Upper lobe of left lung (tissue), 6 donors: Measurements from ENCODE around the gene CDKAL1. TPM values are rescaled to one million over a fixed set of nuclear protein-coding genes. Genes with fewer than 3 reads are reported as not detected.

ENCODE experiments used
- ATAC-seq, 2 donors: fragments of 200-7000 bp; cut with Tn5 transposase; one replicate each; pipeline ENCODE4 v1.9.1; 2022; ENCODE audit warnings: mild to moderate bottlenecking in 2 of 2, moderate library complexity in 2 of 2; ENCODE audit not compliant: low FRiP score in 2 of 2
- DNase-seq, 2 donors: peaks; one replicate each; pipeline ENCODE4 v3.0.0-alpha.2; 2019 to 2020
- H3K27ac ChIP-seq, 4 donors: fragments of 200-600 bp; sonication (generic); one replicate each; pipeline ENCODE4 v1.5.1; 2016 to 2019
- H3K27me3 ChIP-seq, 4 donors: fragments of 200-600 bp; sonication (generic); one replicate each; pipeline ENCODE4 v1.5.1; 2017 to 2019
- H3K36me3 ChIP-seq, 4 donors: fragments of 200-600 bp; sonication (generic); one replicate each; pipeline ENCODE4 v1.5.1; 2016 to 2019
- H3K4me1 ChIP-seq, 4 donors: fragments of 200-600 bp; sonication (generic); one replicate each; pipeline ENCODE4 v1.5.1; 2018 to 2019
- H3K4me3 ChIP-seq, 4 donors: fragments of 200-600 bp; sonication (generic); one replicate each; pipeline ENCODE4 v1.5.1; 2017 to 2019; ENCODE audit warnings: mild to moderate bottlenecking in 2 of 4, moderate library complexity in 1 of 4
- H3K9me3 ChIP-seq, 4 donors: fragments of 200-600 bp; sonication (generic); one replicate each; pipeline ENCODE4 v1.5.1; 2018 to 2019
- CTCF ChIP-seq, 6 experiments: fragments of 450-650 bp in 4 of 6; fragments of 200-600 bp in 2 of 6; sonication (generic) in 2 of 6; IDR thresholded peaks; one replicate each; pipeline ENCODE4 v1.5.1; 2016 to 2019; ENCODE audit warnings: antibody characterized with exemption in 6 of 6
- EP300 ChIP-seq, 4 donors: sonication (generic); formaldehyde crosslinking; IDR thresholded peaks; one replicate each; pipeline ENCODE4 v1.5.1; 2017; ENCODE audit warnings: antibody characterized with exemption in 4 of 4, control low read depth in 2 of 4
- POLR2A ChIP-seq, 4 donors: fragments of 450-650 bp; IDR thresholded peaks; one replicate each; pipeline ENCODE4 v1.5.1; 2016 to 2017; ENCODE audit warnings: antibody characterized with exemption in 4 of 4, mild to moderate bottlenecking in 2 of 4
- POLR2AphosphoS5 ChIP-seq, 2 donors: sonication (generic); formaldehyde crosslinking; IDR thresholded peaks; one replicate each; pipeline ENCODE4 v1.5.1; 2017; ENCODE audit warnings: antibody characterized with exemption in 2 of 2
- WGBS, 2 donors: methylation state at CpG; one replicate each; pipeline ENCODE4 v1.1.5; 2017 to 2018; 5-methylcytosine and 5-hydroxymethylcytosine counted together
- total RNA-seq, 6 donors: library from RNA; depleted of rRNA in 4 of 6; stranded (reverse); fragments of >200 nt in 4 of 6; gene quantifications; one replicate each; pipeline versions ENCODE4 v1.1.0 to v1.2.1, GENCODE V29; 2016 to 2021
- donor health status: DM: no; HTN: no; CAD: no; lungs with moderate emphysema.
- donor health status: DM: no; HTN: yes; CAD: no; lungs with severe emphysema.

CDKAL1 gene
- total RNA-seq, 6 donors from 2014 or later, result 9.4 to 22.6 (median 13.8) TPM

DNA sequence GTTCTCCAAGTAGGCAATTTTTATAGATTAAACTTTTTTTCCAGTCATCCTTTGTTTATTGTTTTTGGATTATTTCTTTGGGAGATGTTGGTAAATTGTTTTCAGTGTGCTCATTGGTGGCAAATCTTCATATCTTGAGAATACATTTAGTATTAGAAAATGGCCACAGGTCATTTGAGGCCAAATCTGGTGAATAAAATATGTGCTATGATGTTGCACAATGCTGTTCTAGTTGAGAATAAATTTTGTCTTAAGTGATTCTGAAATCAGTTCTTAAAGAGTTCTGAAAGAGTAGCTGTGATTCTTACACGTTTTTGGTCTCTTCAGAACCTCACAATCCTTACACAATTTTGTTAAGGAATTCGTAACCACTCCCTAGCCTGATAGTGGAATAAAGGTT is 20.1 kb downstream of the CDKAL1 start:
- Histone ChIP-seq H3K27me3 (no peaks in the 10 kb centered on the region), H3K4me3 (no peak overlapping the region), H3K9me3 (no peaks in the 10 kb centered on the region), H3K4me1 (peaks cover 0 to 5% (median 0%) of the 10 kb centered on the region in 4 donors), H3K36me3 (peaks cover 0 to 34% (median 6%) of the 10 kb centered on the region in 4 donors), H3K27ac (no peak overlapping the region)
- 67 to 79% methylated on average over 2 of the region's 2 CpGs for WGBS, 2 donors
- no peak for TF ChIP-seq EP300 (IDR thresholded peaks at IDR 0.05)
- no peak for TF ChIP-seq POLR2AphosphoS5 (IDR thresholded peaks at IDR 0.05)
- ATAC-seq (no peak), DNase-seq (no peak)

- no peak for ATAC-seq
- 92 to 97% methylated on average over 1 of the region's 1 CpG for WGBS, 2 donors
Measured at GRCh38 chr6:20554817-20555216, 20.6 kb downstream of the CDKAL1 start.

GRCh38 chr6:20559924-20560551 is 25.8 kb downstream of the CDKAL1 start:
- H3K4me3 ChIP-seq, result no peak overlapping the region
- H3K4me1 ChIP-seq, result no peaks in the 10 kb centered on the region
- TF ChIP-seq POLR2A (IDR thresholded peaks at IDR 0.05), result no peak
- no peak for TF ChIP-seq EP300 (IDR thresholded peaks at IDR 0.05)
- no peak for TF ChIP-seq CTCF (IDR thresholded peaks at IDR 0.05)
- TF ChIP-seq POLR2AphosphoS5 (IDR thresholded peaks at IDR 0.05), result no peak
- no peaks in the 10 kb centered on the region for H3K27me3 ChIP-seq
- no peak overlapping the region for H3K27ac ChIP-seq
- DNase-seq (no peak), ATAC-seq (no peak)
- peaks cover 0 to 3% (median 0%) of the 10 kb centered on the region in 4 donors for H3K36me3 ChIP-seq
- no peaks in the 10 kb centered on the region for H3K9me3 ChIP-seq
- WGBS, 2 donors, result 62 to 76% methylated on average over 2 of the region's 2 CpGs

More at GRCh38 chr6:20554817-20555216, 20.6 kb downstream of the CDKAL1 start:
- no peak overlapping the region for H3K4me3 ChIP-seq
- no peak for TF ChIP-seq CTCF (IDR thresholded peaks at IDR 0.05)
- TF ChIP-seq POLR2AphosphoS5 (IDR thresholded peaks at IDR 0.05), result no peak
- no peak for TF ChIP-seq EP300 (IDR thresholded peaks at IDR 0.05)
- no peak for TF ChIP-seq POLR2A (IDR thresholded peaks at IDR 0.05)
- H3K9me3 ChIP-seq, result no peaks in the 10 kb centered on the region
- no peaks in the 10 kb centered on the region for H3K27me3 ChIP-seq
- H3K4me1 ChIP-seq, result peaks cover 0 to 5% (median 0%) of the 10 kb centered on the region in 4 donors
- DNase-seq, result no peak
- peaks cover 0 to 29% (median 3%) of the 10 kb centered on the region in 4 donors for H3K36me3 ChIP-seq
- H3K27ac ChIP-seq, result no peak overlapping the region

DNA sequence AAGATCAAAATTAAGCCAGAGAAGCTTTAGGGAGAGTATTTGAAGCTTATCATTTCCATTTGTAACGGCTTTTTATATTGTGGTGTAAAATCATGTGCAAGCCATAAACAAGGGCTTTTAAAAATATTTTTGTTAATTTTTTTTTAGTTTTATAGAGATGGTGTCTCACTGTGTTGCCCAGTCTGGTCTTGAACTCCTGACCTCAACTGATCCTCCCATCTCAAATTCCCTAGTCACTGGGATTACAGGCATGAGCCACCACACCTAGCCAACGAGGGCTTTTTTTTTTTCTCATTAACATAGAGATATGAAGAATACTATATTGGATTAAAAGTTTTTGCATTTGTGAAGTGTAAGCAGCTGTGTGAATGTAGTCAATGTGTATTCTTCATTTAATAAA is 29.1 kb downstream of the CDKAL1 start:
- 89 to 94% methylated on average over 2 of the region's 2 CpGs for WGBS, 2 donors
- Histone ChIP-seq H3K4me1 (no peaks in the 10 kb centered on the region), H3K36me3 (no peaks in the 10 kb centered on the region), H3K4me3 (no peak overlapping the region), H3K9me3 (no peaks in the 10 kb centered on the region), H3K27ac (no peak overlapping the region), H3K27me3 (no peaks in the 10 kb centered on the region)
- DNase-seq, result no peak
- TF ChIP-seq CTCF (IDR thresholded peaks at IDR 0.05), result no peak
- no peak for TF ChIP-seq EP300 (IDR thresholded peaks at IDR 0.05)
- TF ChIP-seq POLR2A (IDR thresholded peaks at IDR 0.05), result no peak
- no peak for TF ChIP-seq POLR2AphosphoS5 (IDR thresholded peaks at IDR 0.05)
- ATAC-seq, result no peak

DNA sequence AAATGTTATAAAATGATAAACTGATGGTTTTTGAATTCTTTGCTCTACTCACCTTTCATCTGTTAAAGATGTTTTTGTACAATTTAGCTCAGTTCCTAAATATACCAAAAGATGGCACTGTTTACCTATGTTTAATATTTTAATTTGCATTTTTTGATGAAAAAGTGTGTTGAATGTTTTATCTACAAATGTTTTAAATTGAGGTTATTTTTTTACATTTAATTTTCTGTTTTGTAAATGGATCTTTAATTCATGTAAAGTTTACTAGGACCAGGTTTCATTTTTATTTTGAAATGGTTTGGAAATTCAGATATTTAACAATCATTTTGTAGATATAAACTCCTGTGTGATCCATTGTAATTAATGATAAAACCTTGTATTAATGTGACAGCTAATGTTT is 30.0 kb downstream of the CDKAL1 start:
- ATAC-seq, result no peak
- H3K36me3 ChIP-seq, result no peaks in the 10 kb centered on the region
- TF ChIP-seq CTCF (IDR thresholded peaks at IDR 0.05), result peak in 5 of 6 experiments; percentile 52 to 61 (median 54)
- TF ChIP-seq EP300 (IDR thresholded peaks at IDR 0.05), result no peak
- no peak for TF ChIP-seq POLR2A (IDR thresholded peaks at IDR 0.05)
- no peak for TF ChIP-seq POLR2AphosphoS5 (IDR thresholded peaks at IDR 0.05)
- H3K27ac ChIP-seq, result no peak overlapping the region
- H3K27me3 ChIP-seq, result no peaks in the 10 kb centered on the region
- DNase-seq, result no peak
- no peak overlapping the region for H3K4me3 ChIP-seq
- H3K4me1 ChIP-seq, result no peaks in the 10 kb centered on the region
- no peaks in the 10 kb centered on the region for H3K9me3 ChIP-seq
